Right lobe of liver (tissue), 6 donors: ENCODE measurements around the gene KAZN. TPM values are rescaled to one million over a fixed set of nuclear protein-coding genes. Genes with fewer than 3 reads are reported as not detected.

Experiments
- ATAC-seq, 4 donors: fragments of 200-7000 bp; cut with Tn5 transposase; one replicate each; pipeline ENCODE4 v1.9.1; 2020; ENCODE audit warnings: mild to moderate bottlenecking in 4 of 4, moderate library complexity in 4 of 4
- DNase-seq, 3 donors: peaks; one replicate each; pipeline ENCODE4 v3.0.0-alpha.2; 2020
- H3K27ac ChIP-seq, 3 donors: fragments of 200-600 bp; one replicate each; pipeline ENCODE4 v1.8.0; 2022
- H3K27me3 ChIP-seq, 2 donors: fragments of 200-600 bp; one replicate each; pipeline ENCODE4 v1.8.0; 2022
- H3K36me3 ChIP-seq, 4 donors: fragments of 200-600 bp; sonication (generic) in 1 of 4; one replicate each; pipeline versions ENCODE4 v1.5.1 to v1.8.0; 2017 to 2022; ENCODE audit warnings: control low read depth in 1 of 4
- H3K4me1 ChIP-seq, 4 donors: fragments of 200-600 bp; sonication (generic) in 1 of 4; one replicate each; pipeline versions ENCODE4 v1.5.1 to v1.8.0; 2017 to 2022; ENCODE audit warnings: control low read depth in 1 of 4
- H3K4me3 ChIP-seq, 3 donors: fragments of 200-600 bp; one replicate each; pipeline ENCODE4 v1.8.0; 2022
- H3K9me3 ChIP-seq, 4 donors: fragments of 200-600 bp; sonication (generic) in 1 of 4; one replicate each; pipeline versions ENCODE4 v1.5.1 to v1.8.0; 2017 to 2022; ENCODE audit warnings: control low read depth in 1 of 4
- POLR2A ChIP-seq: fragments of 450-650 bp; IDR thresholded peaks from one replicate; pipeline ENCODE4 v1.6.1; 2017; ENCODE audit warnings: antibody characterized with exemption, mild to moderate bottlenecking
- WGBS: methylation state at CpG from one replicate; pipeline ENCODE4 v1.1.6; 2018; ENCODE audit warnings: low coverage, low lambda C conversion rate; ENCODE audit not compliant: insufficient coverage; ENCODE audit errors: missing lambda C conversion rate; 5-methylcytosine and 5-hydroxymethylcytosine counted together
- intact Hi-C, 2 donors: fragments of 100-400 bp; cut with DNase I; formaldehyde crosslinking; loops; one replicate each; pipeline versions ENCODE4 v1.11.2 to v1.14.1; 2022
- total RNA-seq, 6 experiments: library from RNA; depleted of rRNA in 2 of 6; stranded (reverse); fragments of >200 nt in 2 of 6; fragmentation: NEBNext Ultra II Directional in 3 of 6; extraction: Animal tissue kit (Norgen Biotek cat#: 25700) in 3 of 6; gene quantifications; one replicate each; pipeline versions ENCODE4 v1.1.0 to v1.2.4, GENCODE V29; 2016 to 2023
- TF ChIP-seq, protein P1 (sequence below), 4 donors: fragments of 200-600 bp in 3 of 4; fragments of 450-650 bp in 1 of 4; IDR thresholded peaks; one replicate each; pipeline versions ENCODE4 v1.5.1 to v1.8.0; 2016 to 2022; ENCODE audit warnings: antibody characterized with exemption in 4 of 4, mild to moderate bottlenecking in 2 of 4
- donor health status: DM: no; HTN: yes; CAD: no.
- donor health status: DM: no; HTN: no; CAD: no.
- donor health status: DM: no; HTN: no; CAD: no.
- donor health status: DM: no; HTN: yes; CAD: no.
- donor health status: DM: no; HTN: yes; CAD: no.

Gene KAZN
- total RNA-seq, 6 experiments from 2014 or later = 1.5 to 7.2 (median 2.7) TPM

DNA sequence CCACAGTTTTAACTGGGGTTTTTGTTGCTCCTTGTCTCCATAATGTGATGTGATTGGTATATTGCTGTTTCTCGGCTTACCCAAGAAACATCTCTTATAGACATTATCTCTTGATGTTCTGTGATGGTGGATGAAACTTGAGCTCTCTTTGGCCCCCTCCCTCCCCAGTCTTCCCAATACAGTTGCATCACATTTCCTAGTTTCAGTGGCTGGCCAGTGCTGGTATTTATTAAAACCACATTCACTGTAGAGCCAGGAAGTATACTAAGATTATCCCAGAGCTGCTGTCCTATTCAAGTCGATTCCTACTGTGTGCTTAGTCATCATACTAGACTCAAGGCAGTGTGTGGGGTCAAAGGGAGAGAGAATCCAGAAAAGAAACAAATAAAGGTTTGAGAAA is 244.4 kb downstream of the KAZN start:
- WGBS = 29% methylated on average over 2 of the region's 2 CpGs
- intact Hi-C loops = no loop called here
- no peak for TF ChIP-seq POLR2A
- TF ChIP-seq, protein P1, sequence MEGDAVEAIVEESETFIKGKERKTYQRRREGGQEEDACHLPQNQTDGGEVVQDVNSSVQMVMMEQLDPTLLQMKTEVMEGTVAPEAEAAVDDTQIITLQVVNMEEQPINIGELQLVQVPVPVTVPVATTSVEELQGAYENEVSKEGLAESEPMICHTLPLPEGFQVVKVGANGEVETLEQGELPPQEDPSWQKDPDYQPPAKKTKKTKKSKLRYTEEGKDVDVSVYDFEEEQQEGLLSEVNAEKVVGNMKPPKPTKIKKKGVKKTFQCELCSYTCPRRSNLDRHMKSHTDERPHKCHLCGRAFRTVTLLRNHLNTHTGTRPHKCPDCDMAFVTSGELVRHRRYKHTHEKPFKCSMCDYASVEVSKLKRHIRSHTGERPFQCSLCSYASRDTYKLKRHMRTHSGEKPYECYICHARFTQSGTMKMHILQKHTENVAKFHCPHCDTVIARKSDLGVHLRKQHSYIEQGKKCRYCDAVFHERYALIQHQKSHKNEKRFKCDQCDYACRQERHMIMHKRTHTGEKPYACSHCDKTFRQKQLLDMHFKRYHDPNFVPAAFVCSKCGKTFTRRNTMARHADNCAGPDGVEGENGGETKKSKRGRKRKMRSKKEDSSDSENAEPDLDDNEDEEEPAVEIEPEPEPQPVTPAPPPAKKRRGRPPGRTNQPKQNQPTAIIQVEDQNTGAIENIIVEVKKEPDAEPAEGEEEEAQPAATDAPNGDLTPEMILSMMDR (IDR thresholded peaks at IDR 0.05) = no peak
- H3K27ac ChIP-seq = no peak overlapping the region
- H3K4me1 ChIP-seq = no peaks in the 10 kb centered on the region
- DNase-seq (no peak), ATAC-seq (no peak)
- peaks cover 0 to 3% (median 0%) of the 10 kb centered on the region in 4 donors for H3K9me3 ChIP-seq
- no peaks in the 10 kb centered on the region for H3K27me3 ChIP-seq
- no peak overlapping the region for H3K4me3 ChIP-seq
- H3K36me3 ChIP-seq = no peaks in the 10 kb centered on the region

DNA sequence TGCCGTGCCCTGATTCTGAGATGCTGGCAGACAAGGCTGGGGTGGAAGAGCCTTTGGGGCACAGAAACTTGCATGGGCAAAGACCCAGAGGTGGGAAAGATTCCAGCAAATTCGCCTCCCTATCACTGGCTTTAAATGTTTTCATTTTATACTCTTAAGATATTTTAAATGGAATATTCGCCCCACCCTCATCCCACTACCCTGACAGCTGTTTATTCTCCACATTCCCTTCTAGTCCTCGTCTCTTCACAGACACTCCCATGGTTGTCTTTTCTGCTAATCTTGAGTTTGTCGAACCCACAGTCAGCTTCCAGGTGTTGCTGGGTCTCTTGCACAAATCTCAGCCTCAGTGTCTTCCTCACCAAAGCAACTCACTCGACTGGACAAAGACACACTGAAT is 245.0 kb downstream of the KAZN start:
- DNase-seq = no peak
- TF ChIP-seq, protein P1 (IDR thresholded peaks at IDR 0.05) = no peak
- no peak for TF ChIP-seq POLR2A
- 41% methylated on average over 6 of the region's 6 CpGs for WGBS

DNA sequence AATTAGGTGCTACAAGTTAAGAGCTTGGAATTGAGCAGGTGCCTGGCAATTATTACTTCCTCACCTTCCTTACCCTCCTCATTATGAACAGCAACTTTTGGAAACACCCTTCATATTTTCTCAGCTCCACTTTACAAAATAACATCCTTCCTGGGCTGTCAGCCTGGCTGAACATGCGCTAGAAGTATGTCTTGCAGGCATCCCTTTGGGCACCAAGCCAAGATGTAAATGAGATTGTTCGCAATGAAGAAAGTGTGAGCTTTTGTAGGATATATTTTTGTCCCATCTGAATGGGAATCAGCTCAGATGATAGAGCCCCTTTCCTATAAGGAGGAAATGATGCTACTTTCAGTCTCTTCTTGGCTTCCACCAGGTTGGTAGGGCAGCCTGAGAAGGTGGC is 245.9 kb downstream of the KAZN start:
- no peaks in the 10 kb centered on the region for H3K4me1 ChIP-seq

More for the DNA sequence above, 245.0 kb downstream of the KAZN start:
- peaks cover 0 to 3% (median 0%) of the 10 kb centered on the region in 4 donors for H3K9me3 ChIP-seq
- H3K4me3 ChIP-seq = no peak overlapping the region
- no peak overlapping the region for H3K27ac ChIP-seq
- intact Hi-C loops = no loop called here
- no peaks in the 10 kb centered on the region for H3K4me1 ChIP-seq
- ATAC-seq = no peak
- no peaks in the 10 kb centered on the region for H3K36me3 ChIP-seq
- H3K27me3 ChIP-seq = no peaks in the 10 kb centered on the region

DNA sequence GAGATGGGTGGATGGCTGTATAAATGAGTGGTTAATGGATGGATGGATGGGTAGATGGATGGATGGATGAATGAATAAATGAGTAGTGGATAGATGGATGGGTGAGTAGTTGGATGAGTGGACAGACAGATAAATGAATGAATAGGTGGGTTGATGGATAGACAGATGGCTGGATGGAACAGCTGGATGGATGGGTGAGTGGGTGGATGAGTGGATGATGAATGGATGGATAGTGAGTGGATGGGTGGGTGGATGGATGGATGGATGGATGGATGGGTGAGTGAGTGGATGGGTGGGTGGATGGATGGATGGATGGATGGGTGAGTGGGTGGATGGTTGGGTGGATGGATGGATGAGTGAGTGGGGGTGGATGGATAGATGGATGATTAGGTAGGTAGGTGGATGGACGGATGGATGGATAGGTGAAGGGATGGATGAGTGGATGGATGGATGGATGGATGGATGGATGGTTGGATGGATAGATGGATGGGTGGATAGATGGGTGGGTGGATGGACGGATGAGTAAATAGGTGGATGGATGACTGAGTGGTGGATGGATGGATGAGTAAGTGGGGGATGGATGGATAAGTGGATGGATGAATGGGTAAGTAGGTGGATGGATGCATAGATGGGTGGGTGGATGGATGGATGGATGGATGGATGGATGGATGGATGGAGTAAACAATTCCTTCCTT is 246.6 kb downstream of the KAZN start:
- no peak for ATAC-seq
- Histone ChIP-seq H3K36me3 (no peaks in the 10 kb centered on the region), H3K9me3 (peaks cover 0 to 3% (median 0%) of the 10 kb centered on the region in 4 donors), H3K4me3 (no peak overlapping the region), H3K4me1 (no peaks in the 10 kb centered on the region), H3K27me3 (no peaks in the 10 kb centered on the region), H3K27ac (no peak overlapping the region)
- TF ChIP-seq, protein P1 (IDR thresholded peaks at IDR 0.05) = no peak
- no peak for TF ChIP-seq POLR2A
- intact Hi-C loops = no loop called here
- 55% methylated on average over 2 of the region's 2 CpGs for WGBS
- no peak for DNase-seq

More for the DNA sequence above, 245.9 kb downstream of the KAZN start:
- no peak for TF ChIP-seq POLR2A
- TF ChIP-seq, protein P1 (IDR thresholded peaks at IDR 0.05) = no peak
- peaks cover 0 to 3% (median 0%) of the 10 kb centered on the region in 4 donors for H3K9me3 ChIP-seq
- H3K27ac ChIP-seq = no peak overlapping the region
- DNase-seq = no peak
- ATAC-seq = no peak
- H3K27me3 ChIP-seq = no peaks in the 10 kb centered on the region
- no peak overlapping the region for H3K4me3 ChIP-seq
- WGBS = 56% methylated on average over 2 of the region's 2 CpGs
- no peaks in the 10 kb centered on the region for H3K36me3 ChIP-seq
- intact Hi-C loops = no loop called here
